NB4 (cell line): Measurements from ENCODE around the gene MPV17.

Source experiments
- DNase-seq: peaks from one replicate; pipeline ENCODE4 v3.0.0; 2010; ENCODE audit warnings: low read depth
- H3K4me3 ChIP-seq: one replicate; pipeline ENCODE4 v1.5.1; 2011; ENCODE audit warnings: mild to moderate bottlenecking, low read depth, low read length, moderate library complexity
- MYC ChIP-seq: IDR thresholded peaks from 2 replicates; pipeline ENCODE4 v1.6.1; 2011; ENCODE audit warnings: low read depth, low read length
- POLR2A ChIP-seq: IDR thresholded peaks from 2 replicates; pipeline ENCODE4 v1.6.1; 2011; ENCODE audit warnings: mild to moderate bottlenecking; ENCODE audit not compliant: insufficient read length; ENCODE audit errors: extremely low read depth
- TF ChIP-seq, protein P1 (sequence below): IDR thresholded peaks from 2 replicates; pipeline ENCODE4 v1.6.1; 2011; ENCODE audit warnings: low read depth, low read length
- TF ChIP-seq, protein P2 (sequence below): IDR thresholded peaks from one replicate; pipeline ENCODE4 v1.5.1; 2012; ENCODE audit warnings: low read depth, low read length

The MPV17 gene, protein sequence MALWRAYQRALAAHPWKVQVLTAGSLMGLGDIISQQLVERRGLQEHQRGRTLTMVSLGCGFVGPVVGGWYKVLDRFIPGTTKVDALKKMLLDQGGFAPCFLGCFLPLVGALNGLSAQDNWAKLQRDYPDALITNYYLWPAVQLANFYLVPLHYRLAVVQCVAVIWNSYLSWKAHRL

DNA sequence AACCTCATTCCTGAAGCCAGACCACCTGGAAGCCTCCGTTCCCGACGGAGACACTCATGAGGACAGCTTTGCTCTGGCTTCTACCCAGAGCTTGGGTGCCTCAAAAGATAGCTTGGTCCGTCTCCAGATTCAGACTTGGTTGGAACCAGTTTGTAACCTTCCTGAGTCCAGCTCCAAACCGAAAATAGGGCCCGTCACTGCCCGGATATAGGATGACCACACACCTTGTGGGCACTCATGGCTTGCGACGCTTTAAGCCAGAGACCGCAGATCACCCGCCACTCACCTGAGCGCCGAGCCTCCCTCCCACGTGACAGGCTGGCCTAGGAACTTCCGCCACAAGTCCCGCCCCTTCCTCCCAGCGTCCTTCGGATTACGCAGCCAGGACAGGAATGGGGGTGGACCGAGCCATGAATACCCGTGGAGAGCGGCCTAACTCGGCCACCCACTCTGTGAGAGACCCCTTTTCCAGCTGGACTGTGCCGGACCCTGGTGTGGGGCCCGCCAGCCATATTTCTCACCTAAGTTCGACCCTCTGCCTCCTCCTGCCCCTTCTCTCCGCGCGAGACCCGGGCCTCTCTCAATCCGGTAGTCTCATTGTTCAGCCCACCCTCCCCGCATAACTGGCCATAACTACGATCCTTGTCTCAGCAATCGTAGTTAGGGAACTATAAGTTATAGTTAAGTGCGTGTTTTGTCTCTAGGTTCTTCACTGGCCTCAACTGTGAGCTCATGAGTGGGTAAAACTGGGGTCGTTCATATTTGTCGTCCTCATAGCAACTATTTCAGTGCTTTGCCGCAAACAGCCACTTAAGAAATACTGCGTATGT is at the start of gene MPV17:
TSS of gene MPV17 (minus strand) at position 332 of the 830 bp plus-strand sequence. CDS start 580 bp downstream, outside the sequence.
- H3K4me3 ChIP-seq: peak within 1 kb of the TSS; percentile 97
- TF ChIP-seq, protein P1, sequence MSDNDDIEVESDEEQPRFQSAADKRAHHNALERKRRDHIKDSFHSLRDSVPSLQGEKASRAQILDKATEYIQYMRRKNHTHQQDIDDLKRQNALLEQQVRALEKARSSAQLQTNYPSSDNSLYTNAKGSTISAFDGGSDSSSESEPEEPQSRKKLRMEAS: peak; percentile 96
- TF ChIP-seq, protein P2, sequence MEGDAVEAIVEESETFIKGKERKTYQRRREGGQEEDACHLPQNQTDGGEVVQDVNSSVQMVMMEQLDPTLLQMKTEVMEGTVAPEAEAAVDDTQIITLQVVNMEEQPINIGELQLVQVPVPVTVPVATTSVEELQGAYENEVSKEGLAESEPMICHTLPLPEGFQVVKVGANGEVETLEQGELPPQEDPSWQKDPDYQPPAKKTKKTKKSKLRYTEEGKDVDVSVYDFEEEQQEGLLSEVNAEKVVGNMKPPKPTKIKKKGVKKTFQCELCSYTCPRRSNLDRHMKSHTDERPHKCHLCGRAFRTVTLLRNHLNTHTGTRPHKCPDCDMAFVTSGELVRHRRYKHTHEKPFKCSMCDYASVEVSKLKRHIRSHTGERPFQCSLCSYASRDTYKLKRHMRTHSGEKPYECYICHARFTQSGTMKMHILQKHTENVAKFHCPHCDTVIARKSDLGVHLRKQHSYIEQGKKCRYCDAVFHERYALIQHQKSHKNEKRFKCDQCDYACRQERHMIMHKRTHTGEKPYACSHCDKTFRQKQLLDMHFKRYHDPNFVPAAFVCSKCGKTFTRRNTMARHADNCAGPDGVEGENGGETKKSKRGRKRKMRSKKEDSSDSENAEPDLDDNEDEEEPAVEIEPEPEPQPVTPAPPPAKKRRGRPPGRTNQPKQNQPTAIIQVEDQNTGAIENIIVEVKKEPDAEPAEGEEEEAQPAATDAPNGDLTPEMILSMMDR: no peak
- peak; percentile 91 for TF ChIP-seq MYC
- peak; percentile 79 for TF ChIP-seq POLR2A
- peak; percentile 94 for DNase-seq

GRCh38 chr2:27370816-27371620 is 48.1 kb upstream of the MPV17 start:
- peak; percentile 95 for DNase-seq
- H3K4me3 ChIP-seq: peak overlapping the region; percentile 93
- TF ChIP-seq, protein P2: no peak
- TF ChIP-seq, protein P1: peak; percentile 95
- TF ChIP-seq POLR2A: no peak
- peak; percentile 92 for TF ChIP-seq MYC

DNA sequence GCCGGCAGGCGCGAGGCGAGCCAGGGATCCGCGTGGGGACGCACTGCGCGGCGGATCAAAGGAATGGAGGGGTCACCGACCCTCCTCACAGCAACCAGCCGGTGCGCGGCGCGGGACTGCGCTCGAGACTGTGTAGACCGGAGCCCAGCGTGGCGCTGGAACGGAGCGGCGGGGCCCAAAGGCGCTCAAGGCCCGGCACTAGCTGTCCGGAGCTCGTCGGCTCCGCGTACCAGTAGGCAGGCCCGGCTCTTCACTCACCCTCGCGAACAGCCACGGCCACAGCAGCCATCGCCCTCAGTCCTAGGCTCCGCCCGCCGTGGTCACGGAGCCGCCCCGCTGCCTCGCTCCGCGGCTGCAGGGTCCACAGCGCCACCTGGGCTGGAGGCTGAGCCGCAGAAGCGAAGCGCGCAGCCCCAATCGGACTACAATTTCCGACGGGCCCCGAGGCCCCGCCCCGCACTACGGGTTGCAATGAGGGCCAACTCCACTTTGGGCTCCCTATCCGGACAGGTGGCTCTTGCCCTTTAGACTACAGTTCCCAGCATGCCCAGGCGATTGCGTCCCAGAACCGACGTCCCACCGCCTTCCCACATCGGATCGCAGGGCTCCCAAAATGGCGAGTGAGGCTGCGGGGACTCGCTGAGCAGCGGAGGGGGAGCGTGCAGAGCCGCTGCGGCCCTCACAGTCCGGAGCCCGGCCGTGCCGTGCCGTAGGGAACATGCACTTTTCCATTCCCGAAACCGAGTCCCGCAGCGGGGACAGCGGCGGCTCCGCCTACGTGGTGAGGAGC is 47.3 kb upstream of the MPV17 start, which contains the start of the genes EIF2B4 and SNX17:
TSS of gene EIF2B4 (minus strand) at position 313 of the 790 bp plus-strand sequence. CDS start at position 289, 24 bp downstream.
TSS of gene SNX17 (plus strand) at position 591 of the 790 bp plus-strand sequence. CDS start at position 719, 128 bp downstream.
- TF ChIP-seq, protein P1: peak; percentile 89
- TF ChIP-seq, protein P2: peak; percentile 70
- peak; percentile 96 for TF ChIP-seq MYC
- TF ChIP-seq POLR2A: peak; percentile 58
- peak; percentile 100 for DNase-seq
- peak within 1 kb of the TSS; percentile 93 for H3K4me3 ChIP-seq

- peak overlapping the region; percentile 78 for H3K4me3 ChIP-seq
- peak; percentile 72 for DNase-seq
- TF ChIP-seq, protein P1: no peak
- no peak for TF ChIP-seq POLR2A
- no peak for TF ChIP-seq MYC
- TF ChIP-seq, protein P2: no peak
Observed at GRCh38 chr2:27369471-27370025, 46.7 kb upstream of the MPV17 start.
